ENCODE data around the gene ACAP2.
A peak's percentile ranks its signal among the peaks of the same experiment; 100 is the strongest.

ACAP2 gene

GRCh38 chr3:195441476-195441991 is 1.3 kb downstream of the ACAP2 start:
- no peak for DNase-seq (ENCODE audit: low spot score)
- TF ChIP-seq CTCF (IDR thresholded peaks at IDR 0.05; ENCODE audit: extremely low read depth, missing control alignments), result no peak

GRCh38 chr3:195441051-195441450 is 1.8 kb downstream of the ACAP2 start:
- no peak for TF ChIP-seq CTCF (IDR thresholded peaks at IDR 0.05; ENCODE audit: extremely low read depth, missing control alignments)
- DNase-seq (ENCODE audit: low spot score), result no peak

DNA sequence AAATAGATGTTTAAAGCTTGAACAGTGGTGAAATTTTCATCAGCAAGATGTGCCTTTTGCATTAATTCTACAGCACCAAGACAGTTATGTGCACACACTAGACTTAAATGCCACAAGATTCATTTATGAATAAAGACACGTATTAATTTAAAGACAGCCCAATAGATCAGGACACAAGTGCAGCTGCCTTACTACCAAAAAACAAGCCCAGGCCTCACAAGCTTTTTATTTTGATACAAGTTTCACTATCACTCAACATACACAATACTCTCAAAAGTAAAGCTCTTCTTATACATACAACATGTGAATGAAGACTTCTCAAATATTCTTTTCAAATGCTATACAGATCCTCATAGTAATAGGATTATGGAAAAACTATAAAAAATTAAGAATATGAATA is 2.4 kb downstream of the ACAP2 start:
- DNase-seq (ENCODE audit: low spot score), result peak; percentile 37
- no peak for TF ChIP-seq CTCF (IDR thresholded peaks at IDR 0.05; ENCODE audit: extremely low read depth, missing control alignments)

DNA sequence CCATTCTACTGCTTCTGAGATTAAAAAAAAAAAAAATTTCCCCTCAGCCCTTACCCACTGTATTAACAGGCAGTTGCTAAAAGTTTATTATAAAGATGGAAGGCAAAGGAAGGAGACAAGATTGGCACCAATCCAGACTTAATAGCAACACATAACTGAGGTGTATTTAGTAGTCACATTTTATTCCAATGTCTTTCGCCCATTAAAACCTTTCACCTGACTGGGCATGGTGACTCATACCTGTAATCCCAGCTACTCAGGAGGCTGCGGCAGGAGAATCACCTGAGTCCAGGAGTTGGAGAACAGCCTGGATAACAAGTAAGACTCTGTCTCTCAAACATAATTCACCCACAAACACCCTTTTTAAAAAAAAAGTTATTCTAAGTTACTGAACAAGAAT is 4.4 kb downstream of the ACAP2 start:
- no peak for TF ChIP-seq CTCF (IDR thresholded peaks at IDR 0.05; ENCODE audit: extremely low read depth, missing control alignments)
- no peak for DNase-seq (ENCODE audit: low spot score)

DNA sequence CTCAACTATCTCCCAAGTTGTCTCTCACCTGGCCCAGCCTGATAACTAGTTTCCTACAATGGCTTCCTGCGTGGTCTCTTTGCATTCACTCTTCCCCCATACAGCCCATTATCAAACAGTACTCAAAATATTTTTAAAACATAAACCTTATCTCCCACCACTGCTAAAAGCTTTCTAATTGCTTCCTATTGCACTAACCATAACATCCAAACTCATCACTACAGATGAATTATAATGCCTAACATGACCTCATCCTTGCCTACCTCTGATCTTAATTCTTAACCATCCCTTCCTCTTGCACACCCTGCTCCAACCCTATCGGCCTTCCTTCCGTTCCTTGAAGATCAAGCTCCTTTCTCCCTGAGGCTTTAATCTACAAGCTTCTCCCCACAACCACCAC is 17.0 kb downstream of the ACAP2 start:
- no peak for DNase-seq (ENCODE audit: low spot score)
- TF ChIP-seq CTCF (IDR thresholded peaks at IDR 0.05; ENCODE audit: extremely low read depth, missing control alignments), result no peak

- no peak for DNase-seq (ENCODE audit: low spot score)
- no peak for TF ChIP-seq CTCF (IDR thresholded peaks at IDR 0.05; ENCODE audit: extremely low read depth, missing control alignments)
These were observed 19.0 kb downstream of the ACAP2 start for GRCh38 chr3:195423818-195424217.

DNA sequence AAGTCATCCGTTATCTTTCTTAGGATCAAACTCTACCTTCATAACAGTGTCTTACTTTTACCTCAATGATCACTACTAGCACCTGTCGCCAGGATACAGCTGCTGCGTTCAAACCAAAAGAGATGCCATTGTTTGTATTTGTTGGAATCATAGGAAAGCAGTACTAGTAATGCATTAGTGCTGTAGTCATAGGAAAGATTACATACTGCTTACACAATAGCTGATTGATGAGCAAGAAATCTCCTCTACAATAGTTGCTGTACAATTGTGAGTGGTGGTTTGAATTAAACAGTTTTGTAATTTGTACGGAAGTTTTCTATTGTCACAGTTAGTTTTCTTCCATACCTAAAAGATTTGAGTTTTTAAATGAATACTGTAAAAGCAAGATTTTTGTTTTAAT is 21.4 kb downstream of the ACAP2 start:
- TF ChIP-seq CTCF (IDR thresholded peaks at IDR 0.05; ENCODE audit: extremely low read depth, missing control alignments), result no peak
- DNase-seq (ENCODE audit: low spot score), result no peak
